Hematopoietic multipotent progenitor cell treated with erythropoietin and hydrocortisone succinate and interleukin-3 and kit ligand, for 15 days (in vitro differentiated cells): ENCODE measurements around the gene RHOU.
"Not testable (repeated sequence)": the region's sequence is repeated elsewhere in the genome, so short reads cannot be mapped to it uniquely, and the experiment has no call there.

Experiments used
- DNase-seq: peaks from one replicate; pipeline ENCODE4 v3.0.0-alpha.2; 2015; ENCODE audit warnings: low spot score

Gene RHOU

DNA sequence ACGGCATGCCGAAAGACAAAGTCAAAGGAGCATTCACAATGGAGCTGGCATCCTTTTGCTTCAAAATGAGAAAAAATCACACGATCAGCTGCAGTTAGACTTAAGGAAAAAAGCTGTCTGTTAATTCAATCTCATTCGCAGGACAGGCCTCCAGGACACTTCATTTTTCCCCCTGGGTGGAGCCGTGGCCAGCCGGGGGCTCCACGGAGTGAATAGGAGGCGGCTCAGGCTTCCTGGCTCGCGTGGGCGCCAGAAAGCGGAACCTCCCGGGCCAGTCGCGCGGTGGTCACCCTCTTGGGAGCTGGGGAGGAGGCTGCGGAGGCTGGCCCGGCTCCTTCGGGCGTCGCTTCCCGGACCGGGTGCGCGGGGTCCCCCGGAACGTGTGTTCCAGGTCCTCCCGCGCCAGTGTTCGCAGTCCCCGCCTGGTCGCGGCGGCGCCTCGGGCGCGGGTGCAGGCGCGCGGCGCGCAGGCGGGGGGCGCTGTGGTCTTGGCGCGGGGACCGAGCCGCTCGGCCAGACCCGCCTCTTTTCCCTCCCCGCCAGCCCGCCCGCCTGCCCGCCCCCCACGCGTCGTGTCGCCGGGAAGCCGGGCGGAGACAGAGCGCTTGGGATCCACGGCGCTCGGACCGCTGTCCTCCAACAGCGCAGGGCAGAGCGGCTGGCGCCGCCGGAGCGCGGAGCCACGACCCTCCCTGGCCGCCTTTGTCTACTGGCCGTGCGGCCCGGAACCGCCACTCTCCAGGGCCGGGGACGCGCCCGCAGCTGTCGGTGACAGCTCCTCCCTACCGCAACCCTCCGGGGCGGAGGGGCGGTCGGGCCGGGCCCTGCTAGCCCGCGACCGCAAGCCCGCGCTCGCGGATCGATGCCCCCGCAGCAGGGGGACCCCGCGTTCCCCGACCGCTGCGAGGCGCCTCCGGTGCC lies at the start of gene RHOU:
Gene RHOU, plus strand, starts transcription at position 599 of the 921 bp plus-strand sequence. Its CDS starts 264 bp downstream, at position 863.
- DNase-seq = no peak

DNA sequence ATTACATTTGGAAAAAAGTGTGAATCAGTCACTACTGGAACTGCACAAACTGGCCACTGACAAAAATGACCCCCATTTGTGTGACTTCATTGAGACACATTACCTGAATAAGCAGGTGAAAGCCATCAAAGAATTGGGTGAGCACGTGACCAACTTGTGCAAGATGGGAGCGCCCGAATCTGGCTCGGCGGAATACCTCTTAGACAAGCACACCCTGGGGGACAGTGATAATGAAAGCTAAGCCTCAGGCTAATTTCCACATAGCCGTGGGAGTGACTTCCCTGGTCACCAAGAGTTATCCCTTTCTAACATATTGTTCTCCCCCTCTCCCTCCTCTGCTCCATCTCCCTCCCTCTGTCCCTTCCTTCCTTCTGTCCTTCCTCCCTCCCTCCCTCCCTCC lies 47.7 kb upstream of the RHOU start:
- DNase-seq = no peak

DNA sequence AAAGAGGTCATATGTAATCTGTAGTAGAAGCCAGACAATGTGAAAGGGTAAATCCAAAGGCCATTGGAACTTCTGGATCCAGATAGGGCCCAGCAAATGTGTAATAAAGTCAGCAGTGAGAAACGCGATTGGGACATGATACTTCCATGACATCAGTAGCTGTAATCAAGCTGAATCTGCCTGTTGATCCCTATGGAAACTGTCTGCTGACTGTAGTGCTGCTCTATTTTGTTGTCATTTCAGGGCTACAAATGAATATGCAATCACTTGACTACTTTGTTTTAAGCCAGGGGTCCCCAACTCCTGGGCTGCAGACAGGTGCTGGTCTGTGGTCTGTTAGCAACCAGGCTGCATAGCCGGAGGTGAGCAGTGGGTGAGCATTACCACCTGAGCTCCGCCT lies 46.0 kb upstream of the RHOU start:
- DNase-seq = no peak

DNA sequence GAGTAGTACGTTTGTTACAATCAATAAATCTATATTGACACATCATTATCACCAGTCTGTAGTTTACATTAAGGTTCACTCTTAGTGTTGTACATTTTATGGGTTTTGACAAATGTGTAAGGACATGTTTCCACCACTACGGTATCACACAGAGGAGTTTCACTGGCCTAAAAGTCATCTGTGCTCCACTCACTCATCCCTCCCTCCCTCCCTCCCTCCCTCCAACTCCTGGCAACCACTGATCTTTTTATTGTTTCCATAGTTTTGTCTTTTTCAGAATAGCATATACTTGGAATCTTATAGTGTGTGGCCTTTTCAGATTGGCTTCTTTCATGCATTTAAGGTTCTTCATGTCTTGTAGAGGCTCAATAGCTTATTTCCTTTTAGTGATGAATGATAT lies 44.1 kb upstream of the RHOU start:
- DNase-seq = no peak

DNA sequence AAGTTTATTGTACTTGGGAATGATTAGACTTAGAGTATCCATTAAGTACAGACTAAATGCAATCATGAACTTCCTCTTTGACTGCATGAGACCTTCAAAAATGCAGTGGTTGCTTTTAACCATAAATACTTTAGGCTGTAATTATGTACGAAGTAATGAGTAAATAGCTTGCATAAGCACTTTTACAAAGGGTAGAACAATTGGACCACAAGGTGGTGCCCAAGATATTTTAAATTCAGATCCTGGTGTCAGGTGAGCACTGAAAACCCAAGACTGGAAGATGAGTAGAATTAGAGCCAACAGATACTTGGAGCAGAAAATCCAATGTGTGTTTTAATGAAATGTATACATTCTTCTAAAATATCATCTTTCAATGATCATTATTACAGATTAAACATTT lies 43.4 kb upstream of the RHOU start:
- no peak for DNase-seq

DNA sequence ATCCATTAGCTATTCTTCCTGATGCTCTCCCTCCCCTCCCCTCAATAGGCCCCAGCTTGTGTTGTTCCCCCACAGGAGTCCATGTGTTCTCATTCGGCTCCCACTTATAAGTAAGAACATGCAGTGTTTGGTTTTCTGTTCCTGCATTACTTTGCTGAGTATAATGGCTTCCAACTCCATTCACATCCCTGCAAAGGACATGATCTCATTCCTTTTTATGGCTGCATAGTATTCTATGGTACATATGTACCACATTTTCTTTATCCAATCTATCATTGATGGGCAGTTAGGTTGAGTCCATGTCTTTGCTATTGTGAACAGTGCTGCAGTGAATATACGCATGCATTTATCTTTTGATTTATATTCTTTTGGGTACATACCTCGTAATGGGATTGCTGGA lies 40.8 kb upstream of the RHOU start:
- DNase-seq = not testable (repeated sequence)

DNA sequence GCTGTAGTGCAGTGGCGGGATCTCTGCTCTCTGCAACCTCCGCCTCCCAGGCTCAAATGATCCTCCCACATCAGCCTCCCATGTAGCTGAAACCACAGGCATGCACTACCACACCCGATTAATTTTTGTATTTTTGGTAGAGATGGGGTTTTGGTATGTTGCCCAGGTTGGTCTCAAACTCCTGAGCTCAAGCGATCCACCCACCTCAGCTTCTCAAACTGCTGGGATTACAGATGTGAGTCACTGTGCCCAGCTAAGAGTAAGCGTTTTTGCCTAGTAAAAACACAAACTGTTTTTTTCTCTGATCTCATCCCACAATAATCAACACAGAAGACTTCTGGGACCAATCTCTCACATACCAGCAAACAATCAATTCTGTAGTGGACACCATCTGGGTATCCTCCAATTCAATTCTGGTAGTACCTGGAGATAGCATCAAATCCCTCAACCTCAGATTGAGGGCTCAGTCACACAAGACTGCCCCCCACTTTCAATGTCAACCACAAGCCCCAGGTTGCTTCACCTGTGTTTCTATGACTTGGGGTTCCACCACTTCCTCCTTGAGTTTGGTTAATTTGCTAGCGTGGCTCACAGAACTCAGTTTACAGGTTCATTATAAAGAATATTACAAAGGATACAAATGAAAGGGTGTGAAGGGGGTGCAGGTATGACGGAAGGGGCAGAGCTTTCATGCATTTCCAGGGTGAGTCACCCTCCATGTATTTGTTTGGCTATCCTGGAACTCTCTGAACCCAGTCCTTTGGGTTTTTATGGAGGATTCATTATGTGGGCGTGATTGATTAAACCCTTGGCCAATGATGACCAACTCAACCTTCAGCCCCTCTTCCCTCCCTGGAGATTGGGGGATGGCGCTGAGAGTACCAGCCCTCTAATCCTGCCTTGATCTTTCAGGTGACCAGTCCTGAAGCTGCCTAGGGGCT lies 40.0 kb upstream of the RHOU start:
- DNase-seq = no peak

DNA sequence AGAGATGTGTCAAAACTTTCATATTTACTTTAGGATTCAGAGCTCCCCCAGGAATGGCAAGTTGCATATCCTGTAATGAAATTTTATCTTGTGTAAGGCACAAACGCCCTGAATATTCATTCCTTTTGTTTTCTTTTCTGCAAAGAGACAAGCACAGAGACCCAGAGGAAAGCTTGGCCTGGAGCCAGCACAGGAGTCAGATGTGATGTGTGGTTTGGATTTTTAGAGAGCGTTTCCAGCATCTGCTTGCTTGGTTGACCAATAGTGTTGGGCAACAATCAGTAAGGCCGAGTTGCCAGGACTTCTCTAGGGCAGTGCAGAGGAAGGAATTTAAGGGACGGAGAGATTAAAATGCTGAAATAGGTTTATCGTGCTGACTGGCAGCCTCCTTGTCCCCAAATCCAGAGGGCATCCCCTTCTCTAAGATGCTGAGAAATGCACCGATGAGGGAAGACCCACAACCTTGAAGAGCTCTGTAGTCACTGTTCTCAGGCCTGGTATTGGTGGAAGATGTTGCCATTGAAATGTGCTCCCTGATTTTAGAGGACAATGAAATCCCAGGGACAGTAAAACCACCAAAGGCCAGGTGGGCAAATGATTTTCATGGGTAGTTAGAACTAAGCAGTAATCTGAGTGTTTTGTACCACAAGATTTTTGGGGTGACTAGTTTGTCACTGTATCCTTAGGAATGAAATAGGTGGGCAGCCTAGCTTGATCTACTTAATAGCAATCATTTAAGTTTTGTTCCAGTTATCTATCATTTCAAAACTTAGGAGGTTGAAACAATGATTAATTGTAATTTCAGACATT lies 37.9 kb upstream of the RHOU start:
- no peak for DNase-seq

DNA sequence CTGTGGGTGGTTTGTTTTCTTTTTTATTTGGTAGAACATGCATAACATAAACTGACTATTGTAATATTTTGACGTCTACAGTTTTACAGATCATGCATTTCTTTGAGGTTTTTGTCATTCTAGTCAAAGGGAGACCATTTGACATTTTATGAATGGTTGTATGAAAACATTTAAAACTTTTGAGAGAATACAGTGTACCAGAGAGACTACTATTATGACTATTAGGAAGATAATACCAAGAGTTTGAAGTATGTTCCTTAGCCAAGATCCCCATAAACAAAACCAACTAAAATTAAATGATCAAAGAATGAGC lies 37.3 kb upstream of the RHOU start:
- no peak for DNase-seq

DNA sequence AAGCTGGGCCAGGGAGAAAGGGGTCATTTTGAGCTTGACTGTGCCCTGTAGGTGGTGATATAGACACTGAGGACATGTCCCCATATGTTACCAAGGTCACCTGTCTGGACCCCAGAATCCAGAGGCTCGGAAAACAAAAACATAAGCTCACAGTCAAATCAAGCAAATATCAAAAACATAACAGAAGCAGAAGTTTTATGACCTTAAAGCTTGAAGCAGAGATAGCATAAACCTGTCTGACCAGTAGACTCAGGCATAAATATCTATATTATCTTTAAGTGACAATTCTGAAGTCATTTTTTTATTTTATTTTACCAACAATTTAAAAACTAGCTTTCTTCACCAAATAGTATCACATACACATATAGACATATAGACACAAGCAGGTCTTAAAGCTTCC lies 32.8 kb upstream of the RHOU start:
- DNase-seq = no peak

DNA sequence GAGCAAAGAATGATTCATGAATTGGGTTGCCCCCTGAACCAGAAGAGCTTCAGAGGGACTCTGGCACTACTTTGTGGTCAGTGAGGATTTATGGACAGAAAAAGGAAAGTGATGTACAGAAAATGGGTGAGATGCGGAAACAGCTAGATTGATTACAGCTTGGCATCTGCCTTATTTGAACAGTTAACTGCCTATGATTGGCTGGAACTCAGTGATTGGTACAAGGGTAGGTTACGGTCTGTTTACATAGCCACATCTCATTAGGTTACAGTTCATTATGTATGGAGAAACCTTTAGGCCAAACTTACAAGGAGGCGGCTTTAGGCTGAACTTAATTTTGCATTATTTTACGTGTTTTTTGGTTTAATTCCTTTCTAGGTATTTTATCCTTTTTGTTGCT lies 29.0 kb upstream of the RHOU start:
- no peak for DNase-seq

DNA sequence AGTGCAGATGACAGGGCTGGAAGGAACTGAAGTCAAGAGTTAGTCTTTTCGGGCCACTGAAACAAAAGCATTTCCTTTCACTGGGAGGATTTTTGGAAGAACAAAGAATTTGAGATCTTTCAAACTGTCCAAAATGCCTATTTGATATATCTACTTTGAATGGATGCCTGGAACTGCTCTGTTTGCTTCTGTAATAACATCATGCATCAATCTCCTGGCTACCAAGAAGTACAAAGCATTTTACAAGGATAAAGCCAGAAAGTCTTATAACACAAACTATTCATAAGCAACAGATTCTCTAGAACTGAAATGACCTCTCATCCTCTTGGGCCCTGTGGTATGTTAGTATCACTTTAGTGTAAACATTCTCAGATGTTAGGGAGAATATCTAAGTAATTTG lies 18.2 kb upstream of the RHOU start:
- no peak for DNase-seq

DNA sequence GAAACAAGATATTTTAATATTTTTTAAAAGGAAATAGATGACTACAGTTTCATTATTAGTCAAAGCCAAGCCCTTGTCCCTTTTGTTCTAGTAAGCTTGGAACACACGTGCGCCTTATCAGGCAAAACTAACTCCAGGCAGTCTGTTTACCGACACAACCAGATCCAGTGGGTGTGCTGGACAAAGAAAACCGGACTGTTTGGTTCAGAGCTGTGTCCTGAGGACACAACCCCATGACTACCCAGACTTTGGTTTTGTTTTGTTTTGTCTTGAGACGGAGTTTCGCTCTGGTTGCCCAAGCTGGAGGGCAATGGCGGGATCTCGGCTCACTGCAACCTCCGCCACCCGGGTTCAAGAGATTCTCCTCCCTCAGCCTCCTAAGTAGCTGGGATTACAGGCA lies 13.9 kb upstream of the RHOU start:
- DNase-seq = no peak

DNA sequence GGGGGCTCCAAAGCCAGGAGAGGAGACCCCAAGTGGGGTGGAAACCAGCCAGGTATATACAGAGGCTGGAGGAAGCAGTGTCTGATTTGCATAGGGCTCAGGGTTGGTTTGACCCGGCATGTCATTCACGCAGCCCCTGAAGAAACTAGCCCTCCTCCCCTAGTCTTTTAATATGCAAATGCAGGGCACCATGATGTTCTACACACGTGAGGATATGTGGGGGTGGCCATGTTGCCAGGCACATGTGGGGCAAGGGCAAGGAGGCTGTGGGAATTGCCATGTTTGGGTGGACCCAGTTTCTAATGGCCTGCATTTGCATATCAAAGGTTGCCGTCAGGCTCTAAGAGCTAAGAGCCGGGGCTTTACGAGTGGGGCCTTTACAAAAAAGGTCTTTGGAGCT lies 12.0 kb upstream of the RHOU start:
- no peak for DNase-seq

DNA sequence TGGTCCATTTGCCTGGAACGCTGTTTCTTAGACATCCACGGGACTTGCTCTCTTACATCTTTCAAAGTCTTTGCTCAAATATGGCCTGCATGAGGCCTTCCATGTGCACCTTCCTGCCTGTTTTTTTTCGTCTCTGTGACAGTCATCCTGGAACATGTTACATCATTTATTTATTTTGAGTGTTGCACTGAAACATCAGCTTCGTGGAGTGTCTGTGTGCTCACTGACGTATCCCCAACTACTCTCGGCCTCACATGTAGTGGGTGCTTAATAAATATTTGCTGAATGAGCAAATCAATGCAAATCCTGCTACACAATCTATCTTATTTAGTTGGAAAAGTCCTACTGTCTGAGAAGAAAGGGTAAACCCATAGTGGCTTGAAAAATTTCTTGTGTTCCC lies 11.4 kb upstream of the RHOU start:
- no peak for DNase-seq

DNA sequence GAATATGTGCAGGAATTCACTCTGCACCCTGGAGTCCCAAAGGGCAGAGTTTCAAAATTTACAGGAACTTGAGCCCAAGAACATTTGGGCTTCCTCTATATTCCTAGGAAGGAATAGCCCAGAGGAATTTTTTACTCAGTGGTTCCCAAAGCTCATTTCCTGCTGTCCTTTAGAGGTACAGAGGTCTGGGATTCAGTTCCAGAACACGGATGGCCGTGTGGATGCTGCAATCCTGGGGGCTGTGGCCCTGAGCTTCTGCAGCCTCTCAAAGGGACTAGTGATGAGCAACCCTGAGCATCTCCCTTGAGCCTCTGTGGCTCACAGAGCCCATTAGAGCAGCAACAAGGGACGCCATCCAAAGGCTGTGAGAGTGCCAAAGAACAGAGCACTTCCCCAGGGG lies 10.1 kb upstream of the RHOU start:
- DNase-seq = no peak

DNA sequence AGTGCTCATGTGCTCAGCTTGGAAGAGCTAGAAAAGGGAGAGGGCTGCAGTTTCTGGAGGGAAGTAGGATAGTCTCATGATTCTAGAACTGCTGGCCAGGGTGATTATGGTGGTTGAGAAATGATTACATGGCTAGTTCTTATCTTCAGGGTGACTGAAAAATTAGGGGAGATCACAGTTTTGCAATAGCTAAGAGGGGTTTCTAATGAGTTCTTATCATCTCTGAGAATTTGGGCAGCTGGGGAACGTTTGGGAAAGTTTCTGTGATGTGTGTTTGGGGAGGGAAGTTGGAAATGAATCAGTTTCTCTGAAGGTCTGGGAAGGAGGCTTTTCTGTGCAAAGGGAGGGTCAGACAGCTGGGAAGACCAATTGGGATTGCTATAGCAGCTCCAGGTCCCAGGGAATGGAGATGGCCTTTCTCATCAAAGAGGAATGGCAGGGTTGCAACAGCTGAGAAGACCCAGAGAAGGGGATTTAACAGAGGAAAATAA lies 7.6 kb upstream of the RHOU start:
- DNase-seq = no peak

DNA sequence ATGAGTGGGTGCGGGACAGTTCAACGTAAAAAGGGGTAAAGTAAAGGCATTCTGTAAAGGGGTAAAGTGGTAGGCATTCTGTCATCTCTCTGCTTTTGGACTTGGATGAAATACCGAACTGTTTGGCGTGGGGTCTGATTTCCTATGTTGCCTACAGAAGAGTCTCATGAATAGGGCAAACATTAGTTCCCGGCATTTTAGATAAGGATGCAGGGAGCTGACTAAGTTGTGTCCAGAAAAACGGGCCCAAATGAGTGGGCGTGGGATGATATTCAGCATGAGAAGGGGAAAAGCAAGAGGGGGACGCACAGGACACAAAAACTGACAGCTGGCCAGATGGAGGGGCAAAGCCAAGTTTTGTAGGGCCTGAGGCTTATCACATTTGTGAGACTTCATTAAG lies 2.9 kb upstream of the RHOU start:
- DNase-seq = no peak

DNA sequence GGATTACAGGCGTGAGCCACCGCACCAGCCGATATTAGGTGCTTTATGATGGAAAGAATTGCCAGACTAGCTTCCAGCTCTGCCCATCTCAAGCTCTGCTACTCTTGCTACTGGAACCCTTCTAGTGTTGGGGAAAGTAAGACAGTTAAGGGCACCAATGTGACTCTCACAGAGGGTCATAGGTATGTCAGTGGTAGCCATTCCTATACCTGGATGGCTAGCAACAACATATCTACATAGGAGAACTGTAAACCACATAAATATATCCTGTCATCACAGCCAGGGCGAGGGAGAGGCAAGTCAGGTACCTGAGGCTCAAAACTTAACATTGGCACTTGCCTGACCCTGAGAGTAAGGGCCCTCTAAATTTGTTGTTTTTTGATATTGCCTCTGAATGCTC lies 1.7 kb upstream of the RHOU start:
- no peak for DNase-seq

DNA sequence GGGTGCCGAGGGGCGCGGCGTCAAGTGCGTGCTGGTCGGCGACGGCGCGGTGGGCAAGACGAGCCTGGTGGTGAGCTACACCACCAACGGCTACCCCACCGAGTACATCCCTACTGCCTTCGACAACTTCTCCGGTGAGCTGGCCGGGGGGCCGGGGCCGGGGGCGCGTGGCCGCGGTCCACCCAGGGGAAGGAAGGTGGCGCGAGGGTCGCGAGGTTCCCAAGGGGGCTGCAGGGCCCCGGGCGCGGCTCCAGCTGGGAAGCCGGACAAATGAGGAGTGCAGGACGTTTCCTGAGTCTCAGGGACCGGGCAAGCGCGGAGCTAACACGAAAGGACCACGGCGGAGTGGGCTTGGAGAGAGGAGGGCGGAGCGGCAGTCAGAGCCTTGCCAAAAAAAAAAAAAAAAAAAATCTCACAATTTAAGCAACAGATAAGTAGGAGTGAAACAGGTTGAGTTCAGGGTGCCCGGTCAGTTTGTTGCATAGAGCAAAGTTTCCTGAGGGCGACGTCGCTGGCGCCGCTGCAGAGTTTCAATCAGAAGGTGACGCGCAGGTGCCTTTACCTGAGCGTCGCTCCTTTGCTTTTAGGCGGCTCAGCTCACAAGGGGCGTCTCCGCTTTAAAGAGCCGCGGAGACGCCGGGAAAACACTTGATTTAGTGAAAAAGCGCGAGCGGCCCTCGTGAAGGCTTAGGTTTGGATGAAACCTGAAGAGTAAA lies 750 bp downstream of the RHOU start:
- DNase-seq = no peak

DNA sequence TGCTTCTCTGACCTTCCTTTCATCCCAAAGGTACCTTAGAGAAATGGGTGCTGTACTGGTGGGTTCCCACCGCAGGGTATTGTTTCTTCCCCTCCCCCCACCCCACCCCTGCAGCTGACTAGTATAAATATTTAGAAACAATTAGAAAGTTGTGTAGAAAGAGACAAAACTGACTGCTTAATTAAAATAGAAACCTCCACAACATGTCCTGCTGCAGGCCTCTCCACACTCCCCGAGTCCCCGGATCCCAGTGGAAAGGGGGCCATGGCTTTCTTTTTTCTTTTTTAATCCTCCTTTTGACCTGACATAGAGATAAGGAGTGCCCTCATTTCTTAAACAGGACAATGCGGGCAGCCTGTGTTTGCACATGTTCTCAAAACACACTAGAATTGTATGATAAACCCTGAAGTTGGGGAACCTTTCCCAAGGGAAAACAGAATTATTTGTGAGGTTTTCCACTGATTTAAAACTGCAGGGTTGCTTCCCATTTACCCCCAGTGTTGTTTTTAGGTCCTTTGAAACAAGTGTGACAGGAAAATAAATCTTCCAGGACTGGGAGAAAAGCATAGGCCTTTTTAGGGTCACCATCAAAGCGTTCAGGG lies 1.7 kb downstream of the RHOU start:
- no peak for DNase-seq
